Transverse colon (tissue), 4 donors: Measurements from ENCODE around the gene ACTR8. TPM values are rescaled to one million over a fixed set of nuclear protein-coding genes. Genes with fewer than 3 reads are reported as not detected.

ENCODE experiments used
- DNase-seq: peaks from one replicate; pipeline ENCODE4 v3.0.0-alpha.2; 2019
- H3K27ac ChIP-seq, 4 donors: fragments of 200-600 bp; sonication (generic); 2 replicates each; pipeline ENCODE4 v1.5.1; 2016 to 2018; ENCODE audit warnings: inconsistent platforms in 4 of 4
- H3K27me3 ChIP-seq: fragments of 200-600 bp; sonication (generic); 2 replicates; pipeline ENCODE4 v1.5.1; 2017; ENCODE audit warnings: inconsistent platforms
- H3K36me3 ChIP-seq, 4 donors: fragments of 200-600 bp; sonication (generic); 2 replicates each; pipeline ENCODE4 v1.5.1; 2017 to 2019; ENCODE audit warnings: inconsistent platforms in 4 of 4
- H3K4me1 ChIP-seq, 4 donors: fragments of 200-600 bp; sonication (generic); 2 replicates each; pipeline ENCODE4 v1.5.1; 2017 to 2020; ENCODE audit warnings: inconsistent platforms in 4 of 4
- H3K4me3 ChIP-seq, 4 donors: fragments of 200-600 bp; sonication (generic); 1 replicate in 1 of 4; 2 replicates in 3 of 4; pipeline versions ENCODE4 v1.5.1 to v1.6.1; 2017 to 2019; ENCODE audit warnings: inconsistent platforms in 4 of 4
- H3K9me3 ChIP-seq, 2 donors: fragments of 200-600 bp; sonication (generic); 2 replicates each; pipeline ENCODE4 v1.5.1; 2017 to 2019; ENCODE audit warnings: inconsistent platforms in 2 of 2
- EP300 ChIP-seq: sonication (generic); formaldehyde crosslinking; IDR thresholded peaks from one replicate; pipeline ENCODE4 v1.6.1; 2017; ENCODE audit warnings: antibody characterized with exemption, low read depth
- POLR2A ChIP-seq: fragments of 450-650 bp; IDR thresholded peaks from one replicate; pipeline ENCODE4 v1.6.1; 2016; ENCODE audit warnings: antibody characterized with exemption, mild to moderate bottlenecking, moderate library complexity
- POLR2AphosphoS5 ChIP-seq, 3 donors: sonication (generic); formaldehyde crosslinking; IDR thresholded peaks; one replicate each; pipeline ENCODE4 v1.6.1; 2016; ENCODE audit warnings: antibody characterized with exemption in 3 of 3
- WGBS, 2 donors: methylation state at CpG; one replicate each; pipeline ENCODE4 v1.1.5; 2018; ENCODE audit warnings: low coverage in 1 of 2; 5-methylcytosine and 5-hydroxymethylcytosine counted together
- in situ Hi-C, 4 donors: fragments of 200-750 bp; cut with MboI; loops; one replicate each; pipeline versions ENCODE4 v1.15.0 to v1.15.1; 2017; ENCODE audit warnings: low sequenced_read_pairs in 3 of 4, low pct_ligation_motif_present in 1 of 4, low pct_unique_long_range_greater_than_20kb in 1 of 4
- intact Hi-C: fragments of 100-400 bp; cut with DNase I; formaldehyde crosslinking; loops from one replicate; pipeline ENCODE4 v1.15.1; 2023; ENCODE audit warnings: low total_unique reads
- total RNA-seq, 4 donors: library from RNA; depleted of rRNA; stranded (reverse); fragments of >200 nt; gene quantifications; one replicate each; pipeline ENCODE4 v1.1.0, GENCODE V29; 2016
- TF ChIP-seq, protein P1 (sequence below), 5 experiments: fragments of 200-600 bp in 3 of 5; fragments of 450-650 bp in 2 of 5; sonication (generic) in 3 of 5; IDR thresholded peaks; 1 replicate in 2 of 5; 2 replicates in 3 of 5; pipeline ENCODE4 v1.5.1; 2016 to 2017; ENCODE audit warnings: antibody characterized with exemption in 5 of 5, inconsistent platforms in 3 of 5, mild to moderate bottlenecking in 2 of 5, moderate library complexity in 1 of 5

Gene ACTR8
- total RNA-seq, 4 donors from 2014 or later, result 23.2 to 31.8 (median 28.7) TPM

DNA sequence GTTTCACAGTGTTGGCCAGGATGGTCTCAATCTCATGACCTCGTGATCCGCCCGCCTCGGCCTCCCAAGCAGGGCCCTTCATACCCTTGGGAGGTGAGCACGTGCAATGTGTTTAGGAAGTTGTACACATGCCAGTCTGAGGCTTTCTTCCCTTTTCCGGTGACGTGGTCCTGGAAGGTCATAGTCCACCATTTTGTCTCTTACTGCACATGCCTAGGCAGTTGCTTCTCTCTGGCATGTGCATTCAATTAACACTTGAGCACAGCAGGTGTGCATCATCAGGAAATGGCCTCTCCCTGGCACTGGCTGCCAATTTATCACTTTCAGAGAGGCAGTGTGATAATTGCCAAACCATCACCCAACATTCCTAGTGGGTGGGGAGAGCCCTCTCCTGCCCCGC is 31.4 kb upstream of the ACTR8 start:
- intact Hi-C loops (no loop called here), in situ Hi-C loops (no loop called here)
- H3K4me1 ChIP-seq, result no peaks in the 10 kb centered on the region

DNA sequence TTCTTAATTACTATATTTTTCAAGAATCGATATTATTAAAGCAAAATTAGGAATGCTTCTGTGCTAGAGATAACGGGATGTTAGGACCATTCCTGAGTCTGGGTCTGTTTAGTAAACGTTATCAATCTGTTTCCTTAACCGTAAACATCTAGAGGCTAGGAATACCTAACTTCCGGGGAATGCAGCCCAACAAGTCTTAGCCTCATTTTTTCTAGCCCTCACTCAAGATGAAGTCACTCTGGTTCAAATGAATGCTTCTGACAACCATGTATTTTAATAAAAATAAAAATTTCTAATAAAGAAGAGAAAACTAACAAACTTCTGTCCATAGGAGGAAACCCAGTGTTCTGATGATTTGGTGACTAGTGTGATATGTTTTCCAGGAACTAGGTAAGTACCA is 20.8 kb upstream of the ACTR8 start:
- 66 to 68% methylated on average over 5 of the region's 5 CpGs for WGBS, 2 donors
- H3K4me3 ChIP-seq, result no peak overlapping the region
- H3K36me3 ChIP-seq, result no peaks in the 10 kb centered on the region
- in situ Hi-C loops, result no loop called here
- intact Hi-C loops, result no loop called here
- no peak overlapping the region for H3K27ac ChIP-seq
- H3K27me3 ChIP-seq, result peaks cover 15% of the 10 kb centered on the region
- H3K4me1 ChIP-seq, result peaks cover 0 to 20% (median 8%) of the 10 kb centered on the region in 4 donors
- H3K9me3 ChIP-seq, result no peaks in the 10 kb centered on the region
- DNase-seq, result no peak
- TF ChIP-seq POLR2AphosphoS5 (IDR thresholded peaks at IDR 0.05) (no peak), POLR2A (no peak), EP300 (no peak)
- TF ChIP-seq, protein P1, sequence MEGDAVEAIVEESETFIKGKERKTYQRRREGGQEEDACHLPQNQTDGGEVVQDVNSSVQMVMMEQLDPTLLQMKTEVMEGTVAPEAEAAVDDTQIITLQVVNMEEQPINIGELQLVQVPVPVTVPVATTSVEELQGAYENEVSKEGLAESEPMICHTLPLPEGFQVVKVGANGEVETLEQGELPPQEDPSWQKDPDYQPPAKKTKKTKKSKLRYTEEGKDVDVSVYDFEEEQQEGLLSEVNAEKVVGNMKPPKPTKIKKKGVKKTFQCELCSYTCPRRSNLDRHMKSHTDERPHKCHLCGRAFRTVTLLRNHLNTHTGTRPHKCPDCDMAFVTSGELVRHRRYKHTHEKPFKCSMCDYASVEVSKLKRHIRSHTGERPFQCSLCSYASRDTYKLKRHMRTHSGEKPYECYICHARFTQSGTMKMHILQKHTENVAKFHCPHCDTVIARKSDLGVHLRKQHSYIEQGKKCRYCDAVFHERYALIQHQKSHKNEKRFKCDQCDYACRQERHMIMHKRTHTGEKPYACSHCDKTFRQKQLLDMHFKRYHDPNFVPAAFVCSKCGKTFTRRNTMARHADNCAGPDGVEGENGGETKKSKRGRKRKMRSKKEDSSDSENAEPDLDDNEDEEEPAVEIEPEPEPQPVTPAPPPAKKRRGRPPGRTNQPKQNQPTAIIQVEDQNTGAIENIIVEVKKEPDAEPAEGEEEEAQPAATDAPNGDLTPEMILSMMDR (IDR thresholded peaks at IDR 0.05), result no peak

More for the DNA sequence above, 31.4 kb upstream of the ACTR8 start:
- H3K27me3 ChIP-seq, result peaks cover 12% of the 10 kb centered on the region
- H3K27ac ChIP-seq, result no peak overlapping the region
- WGBS, 2 donors, result 80 to 81% methylated on average over 1 to 8 of the region's 8 CpGs
- no peak overlapping the region for H3K4me3 ChIP-seq
- H3K9me3 ChIP-seq, result no peaks in the 10 kb centered on the region
- DNase-seq, result no peak
- H3K36me3 ChIP-seq, result no peaks in the 10 kb centered on the region
- TF ChIP-seq, protein P1 (IDR thresholded peaks at IDR 0.05), result no peak
- TF ChIP-seq POLR2AphosphoS5 (IDR thresholded peaks at IDR 0.05), result no peak
- TF ChIP-seq POLR2A, result no peak
- TF ChIP-seq EP300, result no peak

DNA sequence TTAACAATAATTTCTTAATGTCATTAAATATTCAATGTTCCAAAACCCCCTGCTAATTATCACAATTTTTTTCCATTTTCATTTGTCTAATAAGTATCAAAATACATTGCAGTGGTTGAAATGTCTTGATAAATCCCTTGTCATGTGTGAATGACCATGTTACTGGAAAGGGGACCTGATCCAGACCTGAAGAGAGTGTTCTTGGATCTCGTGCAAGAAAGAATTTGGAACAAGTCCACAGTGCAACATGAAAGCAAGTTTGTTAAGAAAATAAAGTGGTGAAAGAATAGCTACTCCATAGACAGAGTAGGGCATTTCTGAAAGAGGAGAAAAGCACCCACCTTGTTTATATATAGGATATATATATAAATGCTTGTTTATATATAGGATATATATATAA is 20.1 kb upstream of the ACTR8 start:
- in situ Hi-C loops (no loop called here), intact Hi-C loops (no loop called here)
- Histone ChIP-seq H3K9me3 (no peaks in the 10 kb centered on the region), H3K27ac (no peak overlapping the region), H3K36me3 (no peaks in the 10 kb centered on the region), H3K4me3 (no peak overlapping the region), H3K27me3 (peaks cover 22% of the 10 kb centered on the region), H3K4me1 (peaks cover 0 to 20% (median 8%) of the 10 kb centered on the region in 4 donors)
- no peak for DNase-seq
- TF ChIP-seq POLR2A, result no peak
- TF ChIP-seq, protein P1 (IDR thresholded peaks at IDR 0.05), result no peak
- 16 to 20% methylated on average over 1 of the region's 1 CpG for WGBS, 2 donors

DNA sequence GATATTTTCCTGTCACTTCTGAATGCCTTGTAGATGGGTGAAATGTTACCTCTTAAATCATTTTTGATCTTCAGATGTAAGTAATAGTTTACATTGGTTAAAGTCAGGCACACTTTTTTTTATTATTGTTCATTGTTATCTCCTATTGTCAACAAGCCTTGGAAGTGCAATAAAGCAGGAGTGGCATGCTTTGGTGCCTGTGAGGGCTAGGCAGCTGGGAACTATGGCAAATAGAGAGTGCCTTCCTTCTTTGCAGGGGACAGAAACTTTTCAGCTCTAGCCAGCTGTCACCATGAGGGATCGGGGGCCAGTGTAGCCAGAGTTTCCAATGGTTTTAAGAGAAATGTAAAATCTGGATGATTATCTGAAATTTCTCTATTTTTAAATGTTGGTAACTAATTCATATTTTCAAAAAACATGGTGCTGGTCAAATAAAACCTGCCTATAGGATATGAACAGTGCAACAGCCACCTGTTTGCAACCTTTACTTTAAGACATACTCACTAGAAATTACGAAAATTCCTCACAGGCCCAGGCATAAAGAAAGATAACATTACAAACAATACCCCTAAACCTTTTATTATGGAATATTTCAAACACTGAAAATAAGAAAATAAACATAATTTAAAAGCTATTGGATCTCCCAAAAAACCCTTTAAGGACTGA is 18.8 kb upstream of the ACTR8 start:
- peaks cover 23% of the 10 kb centered on the region for H3K27me3 ChIP-seq
- peak in 1 of 3 donors; percentile 35 for TF ChIP-seq POLR2AphosphoS5 (IDR thresholded peaks at IDR 0.05)
- TF ChIP-seq, protein P1 (IDR thresholded peaks at IDR 0.05), result no peak
- H3K27ac ChIP-seq, result peak overlapping the region in 3 of 4 donors; percentile 56 to 67 (median 63)
- DNase-seq, result peak; percentile 49
- H3K4me3 ChIP-seq, result no peak overlapping the region
- in situ Hi-C loops, result no loop called here
- H3K36me3 ChIP-seq, result no peaks in the 10 kb centered on the region
- H3K9me3 ChIP-seq, result no peaks in the 10 kb centered on the region
- H3K4me1 ChIP-seq, result peaks cover 0 to 20% (median 8%) of the 10 kb centered on the region in 4 donors
- WGBS, 2 donors, result 47 to 64% methylated on average over 1 to 2 of the region's 2 CpGs
- intact Hi-C loops, result no loop called here
